Trophoblast cell (in vitro differentiated cells and primary cell): ENCODE results near the gene SMYD3.

Source experiments
- DNase-seq, 2 donors: peaks; one replicate each; pipeline ENCODE4 v3.0.0-alpha.2; 2016
- H2AFZ ChIP-seq: 2 replicates; pipeline ENCODE4 v1.6.1; 2013; ENCODE audit warnings: low read length, moderate library complexity, mild to moderate bottlenecking; ENCODE audit not compliant: insufficient read depth, poor library complexity
- H2AK5ac ChIP-seq: 2 replicates; pipeline ENCODE4 v1.6.1; 2013; ENCODE audit warnings: mild to moderate bottlenecking, low read length
- H2BK120ac ChIP-seq: 2 replicates; pipeline ENCODE4 v1.6.1; 2013; ENCODE audit warnings: low read length, mild to moderate bottlenecking, moderate library complexity; ENCODE audit not compliant: insufficient read depth, poor library complexity
- H2BK12ac ChIP-seq: 2 replicates; pipeline ENCODE4 v1.6.1; 2013; ENCODE audit warnings: mild to moderate bottlenecking, low read length, moderate library complexity
- H2BK5ac ChIP-seq: 2 replicates; pipeline ENCODE4 v1.6.1; 2013; ENCODE audit warnings: low read length, low read depth, moderate library complexity, mild to moderate bottlenecking; ENCODE audit not compliant: poor library complexity
- H3K14ac ChIP-seq: 2 replicates; pipeline ENCODE4 v1.6.1; 2013; ENCODE audit warnings: mild to moderate bottlenecking, low read length
- H3K18ac ChIP-seq: 2 replicates; pipeline ENCODE4 v1.6.1; 2013; ENCODE audit warnings: mild to moderate bottlenecking, low read length
- H3K23ac ChIP-seq: 2 replicates; pipeline ENCODE4 v1.6.1; 2013; ENCODE audit warnings: low read length
- H3K27ac ChIP-seq: 2 replicates; pipeline ENCODE4 v1.5.1; 2013; ENCODE audit warnings: low read depth, mild to moderate bottlenecking, inconsistent platforms, low read length, moderate library complexity
- H3K27me3 ChIP-seq: 2 replicates; pipeline ENCODE4 v1.6.1; 2013; ENCODE audit warnings: inconsistent platforms, mild to moderate bottlenecking, low read length, moderate library complexity; ENCODE audit not compliant: insufficient read depth
- H3K36me3 ChIP-seq, 2 experiments: 1 replicate in 1 of 2; 2 replicates in 1 of 2; pipeline ENCODE4 v1.6.1; 2013; ENCODE audit warnings: low read length in 2 of 2, mild to moderate bottlenecking in 2 of 2, moderate library complexity in 1 of 2; ENCODE audit not compliant: insufficient read depth in 2 of 2, control insufficient read depth in 1 of 2
- H3K4ac ChIP-seq: 2 replicates; pipeline ENCODE4 v1.6.1; 2013; ENCODE audit warnings: low read depth, mild to moderate bottlenecking, low read length, moderate library complexity
- H3K4me1 ChIP-seq, 2 experiments: 1 replicate in 1 of 2; 2 replicates in 1 of 2; pipeline ENCODE4 v1.6.1; 2013; ENCODE audit warnings: low read length in 2 of 2, mild to moderate bottlenecking in 2 of 2, moderate library complexity in 1 of 2; ENCODE audit not compliant: insufficient read depth in 2 of 2, control insufficient read depth in 1 of 2
- H3K4me2 ChIP-seq: 2 replicates; pipeline ENCODE4 v1.6.1; 2013; ENCODE audit warnings: inconsistent platforms, mild to moderate bottlenecking, low read length, moderate library complexity
- H3K4me3 ChIP-seq: 2 replicates; pipeline ENCODE4 v1.5.1; 2013; ENCODE audit warnings: mild to moderate bottlenecking, low read depth, low read length, inconsistent platforms
- H3K79me1 ChIP-seq: one replicate; pipeline ENCODE4 v1.6.1; 2013; ENCODE audit warnings: low read length
- H3K79me2 ChIP-seq: 2 replicates; pipeline ENCODE4 v1.6.1; 2013; ENCODE audit warnings: low read length, mild to moderate bottlenecking; ENCODE audit not compliant: control insufficient read depth, insufficient read depth, poor library complexity
- H3K9ac ChIP-seq: 2 replicates; pipeline ENCODE4 v1.6.1; 2013; ENCODE audit warnings: mild to moderate bottlenecking, low read length
- H3K9me3 ChIP-seq: 2 replicates; pipeline ENCODE4 v1.6.1; 2013; ENCODE audit warnings: low read depth, mild to moderate bottlenecking, control low read depth, inconsistent platforms, low read length; ENCODE audit not compliant: insufficient read depth
- H4K12ac ChIP-seq: 2 replicates; pipeline ENCODE4 v1.6.1; 2013; ENCODE audit warnings: low read depth, mild to moderate bottlenecking, low read length, moderate library complexity
- H4K8ac ChIP-seq: 2 replicates; pipeline ENCODE4 v1.6.1; 2013; ENCODE audit warnings: low read depth, mild to moderate bottlenecking, low read length, moderate library complexity
- H4K91ac ChIP-seq: one replicate; pipeline ENCODE4 v1.6.1; 2013; ENCODE audit warnings: low read depth, mild to moderate bottlenecking, low read length, moderate library complexity
- WGBS: extraction: QIAGEN DNeasy Blood & Tissue Kit; methylation state at CpG from one replicate; pipeline ENCODE4 v1.1.7; 2013; ENCODE audit warnings: missing lambda C conversion rate; ENCODE audit not compliant: insufficient read length, insufficient coverage; ENCODE audit errors: extremely low coverage; 5-methylcytosine and 5-hydroxymethylcytosine counted together

SMYD3 gene

DNA sequence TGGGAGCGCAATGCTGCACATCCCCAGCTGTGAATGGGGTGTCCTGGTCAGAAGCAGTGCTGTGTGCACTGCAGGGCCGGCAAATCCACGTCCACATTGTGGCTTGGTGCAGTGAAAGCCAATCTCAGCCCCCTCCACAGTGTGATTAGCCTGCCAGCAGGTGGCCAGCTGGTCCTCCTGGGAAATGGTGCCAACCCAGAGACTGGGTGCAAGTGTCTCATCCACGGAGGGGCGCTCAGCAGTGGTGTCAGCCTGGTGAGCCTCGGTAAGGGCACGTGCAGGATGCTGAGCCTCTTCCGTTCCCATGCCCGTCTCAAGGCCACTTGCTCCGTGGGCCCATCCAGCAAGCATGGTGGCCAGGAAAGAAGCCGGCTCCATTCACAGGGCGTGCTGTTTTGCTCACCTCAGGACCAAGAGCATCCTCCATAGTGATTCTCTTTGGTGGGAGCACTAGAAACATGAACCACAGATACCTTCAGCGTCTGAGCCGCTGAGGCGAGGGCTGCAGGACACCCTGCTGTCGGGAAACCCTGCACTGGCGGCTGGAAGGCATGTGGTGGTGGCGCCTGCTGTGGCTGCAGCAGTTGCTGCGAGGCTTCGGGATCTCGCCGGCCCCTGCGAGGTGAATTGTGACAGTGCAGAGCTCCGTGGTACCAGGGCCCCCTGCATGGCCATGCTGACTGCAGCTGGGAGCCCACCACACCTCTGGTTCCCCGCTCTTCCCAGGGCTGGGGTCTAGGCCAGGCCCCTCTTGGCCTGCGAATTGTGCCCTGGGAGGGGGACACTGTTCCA lies 2.0 kb upstream of the SMYD3 start:
- Histone ChIP-seq H2BK5ac (no peak overlapping the region), H3K79me2 (peaks cover 2% of the 10 kb centered on the region)
- no peak for DNase-seq

GRCh38 chr1:246506367-246506673 lies 759 bp downstream of the SMYD3 start:
- H2BK5ac ChIP-seq, result no peak overlapping the region
- no peak overlapping the region for H2BK120ac ChIP-seq
- H3K9me3 ChIP-seq, result peaks cover 3% of the 10 kb centered on the region
- H3K14ac ChIP-seq, result peak overlapping the region; percentile 34
- no CpG with 5 or more reads among the region's 9 CpGs for WGBS
- H2AFZ ChIP-seq, result peak overlapping the region; percentile 41
- H3K9ac ChIP-seq, result no peak overlapping the region
- peak overlapping the region; percentile 81 for H3K4me3 ChIP-seq
- H2AK5ac ChIP-seq, result no peak overlapping the region
- no peak overlapping the region for H2BK12ac ChIP-seq
- peaks cover 2% of the 10 kb centered on the region for H3K79me2 ChIP-seq
- DNase-seq, result no peak
- H3K4me2 ChIP-seq, result peak overlapping the region; percentile 92
- peak overlapping the region; percentile 17 for H3K23ac ChIP-seq
- no peaks in the 10 kb centered on the region for H3K27me3 ChIP-seq
- no peak overlapping the region for H3K4ac ChIP-seq
- no peak overlapping the region for H4K8ac ChIP-seq
- H3K79me1 ChIP-seq, result peaks cover 2% of the 10 kb centered on the region
- H3K36me3 ChIP-seq, result no peaks in the 10 kb centered on the region
- H3K27ac ChIP-seq, result no peak overlapping the region
- H4K12ac ChIP-seq, result no peak overlapping the region
- H3K4me1 ChIP-seq, result peaks cover 6 to 8% of the 10 kb centered on the region in 2 experiments
- no peak overlapping the region for H4K91ac ChIP-seq
- no peak overlapping the region for H3K18ac ChIP-seq

More for the DNA sequence above, 2.0 kb upstream of the SMYD3 start:
- Histone ChIP-seq H3K27ac (no peak overlapping the region), H2AFZ (no peak overlapping the region), H3K36me3 (no peaks in the 10 kb centered on the region), H3K4me3 (no peak overlapping the region), H3K9ac (no peak overlapping the region), H2BK120ac (no peak overlapping the region), H3K4me1 (peaks cover 6 to 8% of the 10 kb centered on the region in 2 experiments), H2AK5ac (no peak overlapping the region), H2BK12ac (no peak overlapping the region), H3K14ac (no peak overlapping the region), H3K9me3 (peaks cover 24% of the 10 kb centered on the region), H3K79me1 (peaks cover 2% of the 10 kb centered on the region), H3K23ac (no peak overlapping the region), H3K4me2 (no peak overlapping the region), H4K91ac (no peak overlapping the region), H3K27me3 (no peaks in the 10 kb centered on the region), H3K18ac (no peak overlapping the region), H3K4ac (no peak overlapping the region), H4K12ac (no peak overlapping the region), H4K8ac (no peak overlapping the region)
- WGBS, result no CpG with 5 or more reads among the region's 26 CpGs

DNA sequence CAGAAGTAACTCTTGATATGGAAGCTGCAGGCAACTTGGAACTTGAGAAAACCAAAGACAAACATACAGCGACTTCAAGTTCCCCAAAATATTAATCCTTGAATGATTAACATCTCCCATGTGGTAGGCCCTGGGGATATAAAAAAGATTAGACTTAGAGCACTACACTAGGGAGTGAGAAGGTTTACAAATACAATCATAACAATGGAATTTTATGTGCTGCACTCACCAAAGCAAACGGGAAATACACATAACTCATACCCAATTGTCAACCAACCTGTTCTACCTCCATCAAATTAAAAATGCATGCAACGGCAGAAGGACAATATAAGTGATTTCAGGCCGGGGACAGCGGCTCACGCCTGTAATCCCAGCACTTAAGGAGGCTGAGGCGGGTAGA lies 3.7 kb downstream of the SMYD3 start:
- WGBS, result no CpG with 5 or more reads among the region's 7 CpGs
- H4K8ac ChIP-seq, result no peak overlapping the region
- no peak overlapping the region for H3K27ac ChIP-seq
- H3K4me3 ChIP-seq, result no peak overlapping the region
- no peak overlapping the region for H4K12ac ChIP-seq
- H3K14ac ChIP-seq, result no peak overlapping the region
- H2BK120ac ChIP-seq, result no peak overlapping the region
- no peak overlapping the region for H3K4me2 ChIP-seq
- H3K4ac ChIP-seq, result no peak overlapping the region
- no peak for DNase-seq
- H2BK12ac ChIP-seq, result no peak overlapping the region
- H3K79me1 ChIP-seq, result peaks cover 2% of the 10 kb centered on the region
- peaks cover 2% of the 10 kb centered on the region for H3K79me2 ChIP-seq
- peaks cover 6 to 8% of the 10 kb centered on the region in 2 experiments for H3K4me1 ChIP-seq
- no peaks in the 10 kb centered on the region for H3K9me3 ChIP-seq
- H2AFZ ChIP-seq, result no peak overlapping the region
- no peak overlapping the region for H3K9ac ChIP-seq
- H4K91ac ChIP-seq, result no peak overlapping the region
- no peak overlapping the region for H2BK5ac ChIP-seq
- no peak overlapping the region for H3K18ac ChIP-seq
- H3K27me3 ChIP-seq, result no peaks in the 10 kb centered on the region
- H3K23ac ChIP-seq, result no peak overlapping the region
- H2AK5ac ChIP-seq, result no peak overlapping the region
- H3K36me3 ChIP-seq, result no peaks in the 10 kb centered on the region

GRCh38 chr1:246497331-246497915 lies 9.7 kb downstream of the SMYD3 start:
- H2BK5ac ChIP-seq, result no peak overlapping the region
- no peak overlapping the region for H3K27ac ChIP-seq
- no peak overlapping the region for H3K9ac ChIP-seq
- no peak overlapping the region for H3K4me3 ChIP-seq
- no peak overlapping the region for H3K14ac ChIP-seq
- H3K4me1 ChIP-seq, result peaks cover 0 to 1% of the 10 kb centered on the region in 2 experiments
- H3K4me2 ChIP-seq, result no peak overlapping the region
- no peak overlapping the region for H4K12ac ChIP-seq
- no CpG with 5 or more reads among the region's 2 CpGs for WGBS
- DNase-seq, result peak in 1 of 2 donors; percentile 92
- H2BK120ac ChIP-seq, result no peak overlapping the region
- no peak overlapping the region for H3K4ac ChIP-seq
- H3K9me3 ChIP-seq, result no peaks in the 10 kb centered on the region
- no peak overlapping the region for H2BK12ac ChIP-seq
- no peak overlapping the region for H4K8ac ChIP-seq
- H3K79me1 ChIP-seq, result no peaks in the 10 kb centered on the region
- no peaks in the 10 kb centered on the region for H3K36me3 ChIP-seq
- no peak overlapping the region for H2AFZ ChIP-seq
- H3K27me3 ChIP-seq, result no peaks in the 10 kb centered on the region
- no peak overlapping the region for H2AK5ac ChIP-seq
- no peak overlapping the region for H3K18ac ChIP-seq
- H4K91ac ChIP-seq, result no peak overlapping the region
- no peak overlapping the region for H3K23ac ChIP-seq
- H3K79me2 ChIP-seq, result no peaks in the 10 kb centered on the region
